ENCODE results near the gene NAA40.

The NAA40 gene

DNA sequence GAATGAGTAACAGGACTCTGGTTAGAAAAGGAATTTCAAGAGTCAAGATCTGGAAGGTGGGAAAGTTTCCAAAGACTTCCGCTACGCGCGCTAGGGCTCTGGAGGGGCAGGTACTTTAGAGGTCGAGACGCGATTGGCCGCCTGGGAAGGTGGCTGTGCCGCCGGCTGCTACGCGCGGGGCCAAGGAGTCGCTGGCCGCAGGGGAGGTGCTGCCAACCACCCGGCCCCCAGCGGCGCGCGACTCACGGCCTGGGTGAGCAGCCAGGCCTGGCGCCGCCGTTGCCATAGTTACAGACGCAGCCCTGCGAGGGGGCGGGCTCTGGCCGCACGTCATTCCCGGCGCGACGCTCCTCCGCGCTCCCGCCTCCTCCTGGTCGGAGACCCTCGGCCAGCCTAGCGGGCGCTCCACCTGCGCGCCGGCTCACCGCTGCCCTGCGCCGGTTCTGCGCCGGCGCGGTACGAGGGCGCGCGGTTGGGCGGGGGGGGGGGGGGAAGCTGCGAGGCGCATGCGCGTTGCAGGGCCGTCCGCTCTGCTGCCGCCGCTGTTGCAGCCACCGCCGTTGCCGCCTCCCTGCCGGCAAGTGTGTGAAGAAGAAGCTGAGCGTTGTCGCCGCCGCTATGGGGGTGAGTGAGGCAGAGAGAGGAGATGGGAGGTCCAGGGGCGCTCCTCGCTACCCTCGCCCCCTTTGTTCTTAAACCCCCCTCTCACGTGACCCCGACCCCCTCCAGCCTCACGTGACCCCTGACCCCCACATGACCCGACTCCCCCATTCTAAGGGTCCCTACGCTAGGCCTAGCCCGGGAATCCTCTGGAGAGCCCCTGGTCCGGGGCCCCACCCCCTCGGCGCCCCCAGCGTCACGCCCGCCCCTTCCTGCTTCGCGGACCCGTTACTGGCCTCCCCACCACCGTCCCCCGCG lies at the start of gene NAA40:
TSS of gene NAA40 (plus strand) at position 524 of the 918 bp plus-strand sequence. CDS start at position 619, 95 bp downstream.
- DNase-seq, result peak; percentile 99

- no peak for DNase-seq
These were observed 49.5 kb upstream of the NAA40 start for GRCh38 chr11:63889344-63889743.

DNA sequence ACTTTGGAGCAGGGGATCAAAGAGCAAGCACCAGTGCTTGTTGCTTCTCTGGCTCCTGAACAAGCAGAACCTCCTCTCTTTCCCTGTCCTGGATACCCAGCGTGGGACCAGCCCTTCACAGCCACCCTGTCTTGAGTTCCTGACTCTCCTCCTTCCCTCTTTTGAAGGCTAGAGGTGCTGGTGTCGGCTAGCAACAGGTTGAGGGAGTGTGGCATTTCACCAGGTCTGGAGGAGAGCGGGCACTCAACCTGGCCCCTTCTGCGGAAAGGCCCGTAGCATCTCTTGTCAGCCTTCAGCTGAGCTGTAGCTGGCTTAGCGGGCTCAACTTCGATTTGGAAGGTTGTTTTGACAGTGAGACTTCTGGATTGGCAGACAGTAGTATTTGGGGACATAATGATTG lies 48.4 kb upstream of the NAA40 start:
- no peak for DNase-seq

- DNase-seq, result no peak
These were observed 46.6 kb upstream of the NAA40 start for GRCh38 chr11:63892228-63892627.

DNA sequence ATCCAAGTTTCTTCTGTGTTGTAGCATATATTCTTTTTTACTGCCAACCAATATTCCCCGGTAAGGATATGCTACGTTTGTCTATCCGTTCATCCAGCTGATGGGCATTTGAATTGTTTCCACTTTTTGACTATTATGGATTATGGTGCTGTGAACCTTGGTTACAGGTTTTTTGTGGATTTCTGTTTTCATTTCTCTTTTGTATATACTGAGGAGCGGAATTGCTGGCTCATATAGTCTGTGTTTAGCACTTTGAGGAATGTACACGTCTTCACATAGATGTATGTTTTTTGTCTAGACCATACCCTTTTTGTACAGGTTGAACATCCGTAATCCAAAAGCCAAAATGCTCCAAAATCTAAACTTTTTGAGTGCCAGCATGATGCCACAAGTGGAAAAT lies 45.4 kb upstream of the NAA40 start:
- no peak for DNase-seq

GRCh38 chr11:63896071-63896470 lies 42.7 kb upstream of the NAA40 start:
- peak; percentile 42 for DNase-seq

DNA sequence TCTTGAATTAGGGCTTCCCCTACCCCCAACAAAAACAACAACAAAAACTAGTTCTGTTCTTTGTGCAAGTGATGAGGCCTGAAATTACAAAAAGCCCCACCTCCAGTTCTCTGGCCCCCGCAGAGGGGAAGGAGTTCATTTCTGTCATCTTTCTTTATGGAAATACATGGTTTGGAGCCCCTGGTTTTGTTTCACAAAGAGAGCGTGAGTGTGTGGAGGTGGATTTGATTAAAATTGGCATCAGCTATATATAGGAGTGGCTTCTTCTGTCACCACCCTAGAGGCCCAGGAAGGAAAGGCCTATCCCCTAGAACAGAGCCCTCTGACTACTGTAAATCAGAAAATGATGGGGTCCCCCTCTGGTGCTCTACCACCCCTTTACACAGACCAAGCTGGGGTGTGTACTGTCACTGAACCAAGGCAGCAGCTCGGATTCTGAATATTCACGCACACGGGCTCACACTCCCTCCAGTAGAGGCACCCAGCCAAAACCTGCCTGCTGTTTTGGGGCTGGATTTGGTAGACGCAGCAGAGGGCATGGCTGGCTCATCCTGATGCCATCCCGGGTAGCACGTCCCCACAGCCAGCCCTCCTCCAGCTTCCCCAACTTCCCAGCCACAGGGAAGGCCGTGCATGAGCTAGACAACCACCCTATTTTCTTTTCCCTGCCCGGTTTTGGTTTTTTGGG lies 41.2 kb upstream of the NAA40 start:
- DNase-seq, result no peak

GRCh38 chr11:63901660-63902059 lies 37.1 kb upstream of the NAA40 start:
- DNase-seq, result peak; percentile 43

DNA sequence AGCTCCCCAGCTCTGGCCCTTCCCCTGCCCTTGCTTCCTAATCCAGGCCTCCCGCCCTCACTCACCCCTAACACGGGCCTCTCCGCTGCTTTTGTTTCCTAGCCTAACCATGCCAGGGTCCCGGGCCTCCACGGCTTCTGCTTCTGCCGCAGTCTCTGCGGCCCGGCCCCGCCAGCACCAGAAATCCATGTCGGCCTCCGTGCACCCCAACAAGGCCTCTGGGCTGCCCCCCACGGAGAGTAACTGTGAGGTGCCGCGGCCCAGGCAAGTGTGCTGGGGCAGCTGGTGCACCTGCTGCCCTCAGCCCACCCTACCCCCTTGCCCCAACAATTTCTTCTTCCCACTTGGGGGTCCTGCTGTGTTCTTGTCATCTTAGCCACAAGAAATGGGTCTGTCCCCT lies 34.9 kb upstream of the NAA40 start:
- DNase-seq, result no peak

DNA sequence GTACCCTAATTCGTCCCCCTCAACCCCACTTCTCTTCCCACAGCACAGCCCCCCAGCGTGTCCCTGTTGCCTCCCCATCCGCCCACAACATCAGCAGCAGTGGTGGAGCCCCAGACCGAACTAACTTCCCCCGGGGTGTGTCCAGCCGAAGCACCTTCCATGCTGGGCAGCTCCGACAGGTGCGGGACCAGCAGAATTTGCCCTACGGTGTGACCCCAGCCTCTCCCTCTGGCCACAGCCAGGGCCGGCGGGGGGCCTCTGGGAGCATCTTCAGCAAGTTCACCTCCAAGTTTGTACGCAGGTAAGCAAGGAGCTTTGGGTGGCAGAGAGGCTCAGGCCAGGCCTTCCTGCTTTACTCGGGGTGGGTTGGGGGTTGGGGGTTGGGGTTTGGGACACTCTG lies 34.1 kb upstream of the NAA40 start:
- no peak for DNase-seq

DNA sequence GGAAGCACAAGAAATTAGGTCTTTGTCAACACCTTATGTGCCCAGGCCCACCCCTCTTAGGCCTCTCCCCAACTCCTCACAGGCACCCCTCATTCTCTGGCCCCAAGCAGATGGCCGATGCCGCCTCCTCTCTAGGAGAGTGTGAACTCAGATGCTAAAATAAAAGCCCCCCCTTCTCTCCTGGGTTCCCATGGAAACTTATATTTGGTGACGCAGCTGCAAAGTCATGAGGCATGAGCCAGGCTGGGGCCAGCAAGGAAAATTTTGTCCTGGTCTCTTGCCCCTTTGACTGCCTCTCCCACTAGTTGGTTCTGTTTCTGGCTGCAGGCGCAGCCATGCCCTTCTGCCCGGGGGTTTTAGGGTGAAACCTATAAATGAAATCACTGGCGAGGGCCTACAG lies 33.6 kb upstream of the NAA40 start:
- no peak for DNase-seq

DNA sequence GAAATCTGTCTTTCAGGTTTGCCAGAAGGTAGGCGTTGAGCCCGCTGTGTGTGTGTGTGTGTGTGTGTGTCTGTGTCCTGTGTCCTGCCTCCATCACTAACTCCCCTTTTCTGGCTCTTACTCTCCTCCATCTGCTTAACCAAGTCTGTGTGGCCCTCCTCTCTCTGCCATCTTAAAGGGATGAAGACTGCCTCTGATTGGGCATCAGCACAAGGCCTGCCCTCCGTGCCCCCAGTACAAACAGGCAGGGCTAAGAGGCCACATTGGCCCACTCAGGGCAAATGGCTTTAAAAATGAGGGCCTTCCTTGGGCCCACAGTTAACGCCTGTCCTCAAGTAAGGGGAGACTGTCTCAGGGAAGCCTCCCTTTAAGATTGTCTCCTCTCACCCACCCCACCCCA lies 32.7 kb upstream of the NAA40 start:
- DNase-seq, result no peak

GRCh38 chr11:63906585-63906984 lies 32.2 kb upstream of the NAA40 start:
- peak; percentile 40 for DNase-seq

- no peak for DNase-seq
These were observed 31.7 kb upstream of the NAA40 start for GRCh38 chr11:63907063-63907462.

- DNase-seq, result no peak
These were observed 30.8 kb upstream of the NAA40 start for GRCh38 chr11:63907808-63908530.

DNA sequence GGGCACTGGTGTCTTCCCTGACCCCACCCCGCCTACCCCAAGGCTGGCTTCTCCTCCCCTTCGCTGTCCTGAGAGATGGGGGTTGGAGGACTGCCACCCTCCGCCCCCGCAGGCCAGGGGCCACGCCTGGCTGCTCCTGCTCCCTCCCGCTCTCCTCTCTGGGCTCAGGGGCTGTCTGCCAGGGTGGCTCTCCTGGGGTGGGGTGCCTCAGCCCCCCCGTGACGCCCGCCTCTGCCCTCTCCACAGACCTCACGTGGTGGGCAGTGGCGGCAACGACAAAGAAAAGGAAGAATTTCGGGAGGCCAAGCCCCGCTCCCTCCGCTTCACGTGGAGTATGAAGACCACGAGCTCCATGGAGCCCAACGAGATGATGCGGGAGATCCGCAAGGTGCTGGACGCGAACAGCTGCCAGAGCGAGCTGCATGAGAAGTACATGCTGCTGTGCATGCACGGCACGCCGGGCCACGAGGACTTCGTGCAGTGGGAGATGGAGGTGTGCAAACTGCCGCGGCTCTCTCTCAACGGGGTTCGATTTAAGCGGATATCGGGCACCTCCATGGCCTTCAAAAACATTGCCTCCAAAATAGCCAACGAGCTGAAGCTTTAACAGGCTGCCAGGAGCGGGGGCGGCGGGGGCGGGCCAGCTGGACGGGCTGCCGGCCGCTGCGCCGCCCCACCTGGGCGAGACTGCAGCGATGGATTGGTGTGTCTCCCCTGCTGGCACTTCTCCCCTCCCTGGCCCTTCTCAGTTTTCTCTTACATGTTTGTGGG lies 30.0 kb upstream of the NAA40 start:
- no peak for DNase-seq

GRCh38 chr11:63909591-63910506 lies 29.0 kb upstream of the NAA40 start:
- DNase-seq, result no peak

DNA sequence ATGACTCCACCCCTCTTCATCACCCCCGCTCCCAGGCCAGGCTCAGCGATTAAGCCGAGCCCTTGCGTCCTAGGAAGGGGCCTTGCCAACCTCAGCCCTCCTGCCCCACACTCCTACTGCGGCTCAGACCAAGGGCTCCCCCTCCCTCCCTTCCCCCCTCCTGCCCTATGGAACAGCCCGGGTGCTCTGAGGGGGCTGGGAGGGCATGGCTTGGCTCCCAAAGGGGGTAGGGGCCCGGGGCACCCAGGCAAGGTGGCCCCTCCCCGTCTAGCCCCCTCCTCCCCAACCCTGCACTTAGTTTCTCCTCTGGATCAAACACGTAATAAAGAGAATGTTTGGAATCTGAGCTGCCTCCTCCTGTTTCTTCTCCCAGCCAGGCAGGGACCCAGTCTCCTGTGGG lies 28.1 kb upstream of the NAA40 start:
- no peak for DNase-seq

GRCh38 chr11:63911440-63911839 lies 27.4 kb upstream of the NAA40 start:
- DNase-seq, result no peak

GRCh38 chr11:63911876-63912275 lies 26.9 kb upstream of the NAA40 start:
- DNase-seq, result no peak

GRCh38 chr11:63912678-63913077 lies 26.1 kb upstream of the NAA40 start:
- DNase-seq, result no peak
